Caco-2 (cell line): Measurements from ENCODE around the gene KDM6A. TPM values are rescaled to one million over a fixed set of nuclear protein-coding genes. Genes with fewer than 3 reads are reported as not detected.
"Not testable (repeated sequence)": the region's sequence is repeated elsewhere in the genome, so short reads cannot be mapped to it uniquely, and the experiment has no call there.

Experiments used
- BruUV-seq: library from RNA; stranded (reverse); fragments of 400-500 nt; replicated peaks from 2 replicates; lab custom pipeline; 2021; lab: Mats Ljungman, UMichigan
- CTCF ChIA-PET: fragments of 300-600 bp; sonication (Branson Sonifier 250); formaldehyde crosslinking; loops from one replicate; lab custom pipeline; 2022; ENCODE audit warnings: antibody characterized with exemption; lab: Charles Lee
- POLR2A ChIA-PET: fragments of 300-600 bp; sonication (Branson Sonifier 250); formaldehyde crosslinking; loops from one replicate; lab custom pipeline; 2022; ENCODE audit warnings: antibody characterized with exemption; lab: Charles Lee
- DNase-seq, 2 experiments: peaks; one replicate each; pipeline versions ENCODE4 v3.0.0 to v3.0.0-alpha.2; 2020 to 2022
- H3K27me3 ChIP-seq: replicated peaks from 2 replicates; pipeline ENCODE4 v1.6.0; 2011; ENCODE audit warnings: low read length; ENCODE audit not compliant: control insufficient read depth, insufficient read depth
- H3K36me3 ChIP-seq: 2 replicates; pipeline ENCODE4 v1.5.1; 2011; ENCODE audit warnings: low read length; ENCODE audit not compliant: control insufficient read depth, insufficient read depth
- H3K4me1 ChIP-seq: fragments of 250-450 bp; sonication (Bioruptor Pico); 2 replicates; pipeline ENCODE4 v1.5.1; 2020; ENCODE audit warnings: mild to moderate bottlenecking
- H3K4me3 ChIP-seq: 2 replicates; pipeline ENCODE4 v1.5.1; 2011; ENCODE audit warnings: low read depth, mild to moderate bottlenecking, control low read depth, low read length
- H3K9me3 ChIP-seq: fragments of 250-450 bp; sonication (Bioruptor Pico); 2 replicates; pipeline ENCODE4 v1.5.1; 2020; ENCODE audit warnings: mild to moderate bottlenecking, moderate library complexity
- H3K27ac Mint-ChIP-seq: one replicate; pipeline ENCODE4 v1.8.0; 2022; ENCODE audit warnings: mixed read lengths; ENCODE audit not compliant: unreplicated experiment
- H3K27me3 Mint-ChIP-seq: one replicate; pipeline ENCODE4 v1.8.0; 2022; ENCODE audit warnings: mixed read lengths; ENCODE audit not compliant: insufficient read depth, unreplicated experiment
- H3K36me3 Mint-ChIP-seq: one replicate; pipeline ENCODE4 v1.8.0; 2022; ENCODE audit warnings: mild to moderate bottlenecking, mixed read lengths; ENCODE audit not compliant: insufficient read depth, unreplicated experiment
- H3K4me1 Mint-ChIP-seq: one replicate; pipeline ENCODE4 v1.8.0; 2022; ENCODE audit warnings: low read depth, mixed read lengths; ENCODE audit not compliant: unreplicated experiment
- H3K4me3 Mint-ChIP-seq: one replicate; pipeline ENCODE4 v1.8.0; 2022; ENCODE audit warnings: mild to moderate bottlenecking, moderate library complexity, mixed read lengths; ENCODE audit not compliant: unreplicated experiment
- H3K9me3 Mint-ChIP-seq: one replicate; pipeline ENCODE4 v1.8.0; 2022; ENCODE audit warnings: mixed read lengths; ENCODE audit not compliant: unreplicated experiment
- CTCF ChIP-seq, 2 experiments: fragments of 200-600 bp in 1 of 2; IDR thresholded peaks; 1 replicate in 1 of 2; 2 replicates in 1 of 2; pipeline versions ENCODE4 v1.5.1 to v1.8.0; 2011 to 2022; ENCODE audit warnings: antibody characterized with exemption in 1 of 2, control low read depth in 1 of 2, inconsistent platforms in 1 of 2, low read depth in 1 of 2, low read length in 1 of 2, mild to moderate bottlenecking in 1 of 2, moderate library complexity in 1 of 2; ENCODE audit not compliant: insufficient read depth in 1 of 2, severe bottlenecking in 1 of 2, unreplicated experiment in 1 of 2
- intact Hi-C: fragments of 100-400 bp; cut with micrococcal nuclease; formaldehyde crosslinking; loops from one replicate; pipeline ENCODE4 v1.10.0; 2022; ENCODE audit not compliant: unreplicated experiment
- total RNA-seq: library from RNA; stranded (reverse); gene quantifications from 2 replicates; pipeline ENCODE4 v1.2.3, GENCODE V29; 2022

Gene KDM6A
- total RNA-seq, 1 experiment from 2014 or later: 34.2 TPM

DNA sequence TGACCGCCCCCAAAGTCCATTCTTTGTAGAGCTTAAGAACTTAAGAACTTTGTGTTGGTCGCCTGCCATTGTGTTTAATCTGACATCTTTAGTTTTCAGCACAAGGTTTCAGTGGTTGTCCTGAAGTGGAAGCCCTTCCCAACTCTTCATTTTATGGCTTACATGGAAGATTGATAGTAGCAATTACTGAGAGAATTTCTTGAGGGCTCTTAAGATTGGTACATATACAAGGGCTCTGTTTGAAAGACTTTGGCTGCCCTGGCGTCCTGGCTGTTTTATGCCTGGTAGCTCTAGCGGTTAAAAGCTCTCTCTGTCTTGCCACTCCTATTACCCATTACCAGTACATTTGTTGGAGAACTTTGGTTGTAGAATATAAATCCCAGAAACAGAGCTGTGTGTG lies 75.0 kb downstream of the KDM6A start:
- Histone ChIP-seq H3K4me1 (no peaks in the 10 kb centered on the region; the same call in 1 of the 2 replicates), H3K27me3 (no peaks in the 10 kb centered on the region), H3K4me3 (no peak overlapping the region), H3K36me3 (no peaks in the 10 kb centered on the region), H3K9me3 (no peaks in the 10 kb centered on the region)
- Mint-ChIP-seq H3K36me3 (peaks cover 16% of the 10 kb centered on the region), H3K4me3 (no peak overlapping the region), H3K9me3 (no peaks in the 10 kb centered on the region), H3K27ac (no peak overlapping the region), H3K4me1 (peaks cover 16% of the 10 kb centered on the region), H3K27me3 (no peaks in the 10 kb centered on the region)
- intact Hi-C loops: no loop called here
- POLR2A ChIA-PET: no interaction called here
- TF ChIP-seq CTCF (IDR thresholded peaks at IDR 0.05; ENCODE audit: insufficient read depth in 1 of 2, low read depth in 1 of 2, low read length in 1 of 2, severe bottlenecking in 1 of 2, unreplicated experiment in 1 of 2): no peak
- DNase-seq: no peak
- BruUV-seq: no TSS peak
- CTCF ChIA-PET: no interaction called here

GRCh38 chrX:44948406-44948805 lies 75.4 kb downstream of the KDM6A start:
- Mint-ChIP-seq H3K4me1 (peaks cover 16% of the 10 kb centered on the region), H3K9me3 (no peaks in the 10 kb centered on the region), H3K4me3 (no peak overlapping the region), H3K36me3 (peaks cover 16% of the 10 kb centered on the region), H3K27me3 (no peaks in the 10 kb centered on the region), H3K27ac (no peak overlapping the region)
- Histone ChIP-seq H3K27me3 (no peaks in the 10 kb centered on the region), H3K9me3 (no peaks in the 10 kb centered on the region), H3K4me3 (no peak overlapping the region), H3K36me3 (no peaks in the 10 kb centered on the region), H3K4me1 (no peaks in the 10 kb centered on the region; the same call in 1 of the 2 replicates)
- no peak for DNase-seq
- BruUV-seq: no TSS peak
- intact Hi-C loops: no loop called here
- TF ChIP-seq CTCF (IDR thresholded peaks at IDR 0.05; ENCODE audit: insufficient read depth in 1 of 2, low read depth in 1 of 2, low read length in 1 of 2, severe bottlenecking in 1 of 2, unreplicated experiment in 1 of 2): no peak
- ChIA-PET CTCF (no interaction called here), POLR2A (no interaction called here)

DNA sequence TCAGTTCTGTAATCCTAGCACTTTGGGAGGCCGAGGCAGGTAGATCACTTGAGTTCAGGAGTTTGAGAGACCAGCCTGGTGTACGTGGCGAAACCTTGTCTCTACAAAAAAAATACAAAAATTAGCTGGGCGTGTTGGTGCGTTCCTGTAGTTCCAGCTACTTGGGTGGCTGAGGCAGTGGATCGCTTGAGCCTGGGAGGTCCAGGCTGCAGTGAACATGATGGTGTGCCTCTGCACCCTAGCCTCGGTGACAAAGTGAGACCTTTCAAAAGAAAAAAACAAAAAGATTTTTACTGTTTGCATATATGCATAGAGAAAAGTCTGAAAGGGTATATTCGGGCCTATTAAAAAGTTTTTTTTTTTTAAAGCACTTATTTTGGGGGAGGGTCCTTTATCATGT lies 76.1 kb downstream of the KDM6A start:
- Mint-ChIP-seq H3K36me3 (peaks cover 21% of the 10 kb centered on the region), H3K4me1 (peaks cover 17% of the 10 kb centered on the region), H3K4me3 (no peak overlapping the region), H3K27ac (no peak overlapping the region), H3K9me3 (no peaks in the 10 kb centered on the region), H3K27me3 (no peaks in the 10 kb centered on the region)
- intact Hi-C loops: no loop called here
- POLR2A ChIA-PET: no interaction called here
- H3K9me3 ChIP-seq: no peaks in the 10 kb centered on the region
- H3K36me3 ChIP-seq: no peaks in the 10 kb centered on the region
- CTCF ChIA-PET: no interaction called here
- DNase-seq: no peak
- H3K27me3 ChIP-seq: no peaks in the 10 kb centered on the region
- no TSS peak for BruUV-seq
- TF ChIP-seq CTCF (IDR thresholded peaks at IDR 0.05; ENCODE audit: insufficient read depth in 1 of 2, low read depth in 1 of 2, low read length in 1 of 2, severe bottlenecking in 1 of 2, unreplicated experiment in 1 of 2): no peak
- H3K4me3 ChIP-seq: no peak overlapping the region
- H3K4me1 ChIP-seq: no peaks in the 10 kb centered on the region; the same call in 1 of the 2 replicates

DNA sequence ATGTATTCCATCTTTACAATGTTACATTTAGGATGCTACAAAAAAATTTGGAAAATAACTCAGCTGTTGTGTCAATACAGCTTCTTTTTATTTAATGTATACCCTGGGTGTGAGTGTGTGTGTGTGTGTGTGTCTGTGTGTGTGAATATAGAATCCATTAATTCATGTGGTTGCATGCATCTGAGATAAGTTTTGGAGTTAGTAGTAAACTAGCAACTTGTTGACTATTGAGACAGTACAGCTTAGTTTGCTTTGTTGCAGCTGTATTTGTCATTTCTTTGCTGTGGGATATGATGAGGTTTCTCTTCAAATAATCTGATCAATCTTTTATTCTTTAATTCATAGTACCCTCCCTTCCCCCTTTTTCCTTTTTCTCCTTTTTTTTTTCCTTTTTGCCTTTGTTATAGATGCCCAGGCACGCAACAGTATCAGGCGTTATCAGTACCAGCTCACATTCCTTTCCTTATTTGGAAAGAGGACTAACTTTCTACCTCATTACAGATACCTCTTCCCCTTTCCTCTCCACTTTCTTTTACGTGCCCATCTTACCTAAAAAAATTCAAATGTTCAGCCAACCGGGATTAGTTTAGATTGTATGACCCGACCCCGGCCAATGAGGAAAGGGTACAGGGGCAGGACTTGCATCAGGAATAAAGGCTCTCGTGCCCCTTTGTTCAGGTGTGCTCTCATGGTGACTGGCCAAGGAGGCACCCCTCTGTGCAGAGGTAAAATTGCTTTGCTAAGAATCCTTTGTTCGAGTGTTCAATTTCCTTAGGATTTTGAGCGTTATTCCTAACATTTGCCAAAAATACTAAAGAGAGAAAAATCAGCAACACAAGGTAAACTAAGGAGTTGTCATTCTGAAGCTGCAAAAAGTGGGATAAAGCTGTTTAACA lies 77.7 kb downstream of the KDM6A start:
- peak overlapping the region; percentile 16; the same call in 1 of the 2 replicates for H3K4me3 ChIP-seq
- peak overlapping the region; percentile 87 for H3K27ac Mint-ChIP-seq
- H3K9me3 ChIP-seq, H3K27me3 Mint-ChIP-seq, BruUV-seq, H3K9me3 Mint-ChIP-seq, CTCF ChIA-PET, H3K36me3 ChIP-seq, H3K27me3 ChIP-seq: not testable (repeated sequence)
- H3K4me1 ChIP-seq: peaks cover 13% of the 10 kb centered on the region; the same call in 1 of the 2 replicates
- peak; percentile 42 to 45 for DNase-seq
- intact Hi-C loops: loop anchor here (10.0 kb wide), 1 partner anchor 76 kb away; the partner anchor contains the start of gene KDM6A
- H3K4me3 Mint-ChIP-seq: peak overlapping the region; percentile 87
- POLR2A ChIA-PET: interaction anchor here (0.6 kb wide), 1 partner anchor 183 kb away, joined by 3 read pairs; no protein-coding TSS in a partner anchor
- peaks cover 30% of the 10 kb centered on the region for H3K4me1 Mint-ChIP-seq
- peaks cover 21% of the 10 kb centered on the region for H3K36me3 Mint-ChIP-seq
